ENCODE results near the gene USP8. TPM values are rescaled to one million over a fixed set of nuclear protein-coding genes. Genes with fewer than 3 reads are reported as not detected.

The USP8 gene
- total and polyA plus RNA-seq, 7 donors = 22.2 to 59.2 (median 49.6) TPM

DNA sequence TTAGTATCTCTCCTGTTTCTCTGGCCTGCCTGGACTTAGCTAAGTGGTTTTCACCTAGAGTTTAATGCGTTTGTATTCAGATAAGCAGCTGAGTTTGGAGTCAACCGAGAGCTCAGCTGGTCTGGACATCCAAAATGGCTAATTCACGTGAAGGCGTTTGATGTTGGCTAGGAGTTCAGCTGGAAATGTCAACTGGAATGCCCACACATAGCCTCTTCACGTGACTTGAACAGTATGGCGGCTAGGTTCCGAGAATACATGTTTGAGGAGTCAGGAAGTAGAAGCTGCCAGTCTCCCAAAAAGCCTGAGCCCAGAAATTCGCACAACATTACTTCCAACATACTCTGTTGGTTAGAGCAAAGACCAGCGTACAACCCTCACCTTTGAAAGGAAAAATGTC, 2.2 kb downstream of the USP8 start:
- Histone ChIP-seq H3K9me3 (no peaks in the 10 kb centered on the region), H3K36me3 (no peaks in the 10 kb centered on the region), H3K27me3 (no peaks in the 10 kb centered on the region), H3K27ac (no peak overlapping the region), H3K4me1 (peaks cover 0 to 45% (median 25%) of the 10 kb centered on the region in 4 donors), H3K4me3 (no peak overlapping the region)
- WGBS, 2 donors = 94 to 95% methylated on average over 9 of the region's 9 CpGs
- no peak for TF ChIP-seq POLR2AphosphoS5 (IDR thresholded peaks at IDR 0.05)
- TF ChIP-seq, protein P1, sequence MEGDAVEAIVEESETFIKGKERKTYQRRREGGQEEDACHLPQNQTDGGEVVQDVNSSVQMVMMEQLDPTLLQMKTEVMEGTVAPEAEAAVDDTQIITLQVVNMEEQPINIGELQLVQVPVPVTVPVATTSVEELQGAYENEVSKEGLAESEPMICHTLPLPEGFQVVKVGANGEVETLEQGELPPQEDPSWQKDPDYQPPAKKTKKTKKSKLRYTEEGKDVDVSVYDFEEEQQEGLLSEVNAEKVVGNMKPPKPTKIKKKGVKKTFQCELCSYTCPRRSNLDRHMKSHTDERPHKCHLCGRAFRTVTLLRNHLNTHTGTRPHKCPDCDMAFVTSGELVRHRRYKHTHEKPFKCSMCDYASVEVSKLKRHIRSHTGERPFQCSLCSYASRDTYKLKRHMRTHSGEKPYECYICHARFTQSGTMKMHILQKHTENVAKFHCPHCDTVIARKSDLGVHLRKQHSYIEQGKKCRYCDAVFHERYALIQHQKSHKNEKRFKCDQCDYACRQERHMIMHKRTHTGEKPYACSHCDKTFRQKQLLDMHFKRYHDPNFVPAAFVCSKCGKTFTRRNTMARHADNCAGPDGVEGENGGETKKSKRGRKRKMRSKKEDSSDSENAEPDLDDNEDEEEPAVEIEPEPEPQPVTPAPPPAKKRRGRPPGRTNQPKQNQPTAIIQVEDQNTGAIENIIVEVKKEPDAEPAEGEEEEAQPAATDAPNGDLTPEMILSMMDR (IDR thresholded peaks at IDR 0.05) = no peak
- no peak for TF ChIP-seq EP300 (IDR thresholded peaks at IDR 0.05)
- no peak for TF ChIP-seq POLR2A (IDR thresholded peaks at IDR 0.05)
- no peak for DNase-seq
- intact Hi-C loops (cut with DNase I) = loop anchor here (10.0 kb wide), 2 partner anchors 338 to 478 kb away; partner anchors contain the start of genes AP4E1 and SPPL2A

DNA sequence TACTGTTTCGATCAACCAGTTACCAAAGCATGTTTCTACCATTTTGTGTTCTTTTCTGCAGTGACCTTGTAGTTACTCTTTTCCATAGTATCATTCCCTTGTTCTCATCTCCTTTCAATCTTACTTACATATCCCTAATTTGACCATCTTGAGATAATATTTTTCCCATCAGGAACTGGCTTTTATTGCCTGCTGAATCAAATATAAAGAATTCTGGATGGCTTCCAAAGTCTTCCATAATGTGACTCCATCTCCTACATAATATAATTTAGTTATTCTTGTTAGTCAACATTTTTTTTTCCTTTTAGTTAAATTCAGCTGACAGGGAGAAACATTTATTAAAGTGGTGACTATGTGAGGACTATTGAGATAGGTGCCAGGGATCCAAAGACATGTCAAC, 7.0 kb downstream of the USP8 start:
- H3K27ac ChIP-seq = no peak overlapping the region
- intact Hi-C loops (cut with DNase I) = no loop called here
- TF ChIP-seq EP300 (IDR thresholded peaks at IDR 0.05) (no peak), POLR2A (IDR thresholded peaks at IDR 0.05) (no peak), POLR2AphosphoS5 (IDR thresholded peaks at IDR 0.05) (no peak)
- TF ChIP-seq, protein P1 (IDR thresholded peaks at IDR 0.05) = no peak
- H3K4me1 ChIP-seq = peaks cover 0 to 27% (median 9%) of the 10 kb centered on the region in 4 donors
- H3K36me3 ChIP-seq = peaks cover 0 to 6% (median 0%) of the 10 kb centered on the region in 4 donors
- no peak overlapping the region for H3K4me3 ChIP-seq
- H3K27me3 ChIP-seq = no peaks in the 10 kb centered on the region
- no peak for DNase-seq
- no peaks in the 10 kb centered on the region for H3K9me3 ChIP-seq
- WGBS, 2 donors = 95 to 100% methylated on average over 1 of the region's 1 CpG

DNA sequence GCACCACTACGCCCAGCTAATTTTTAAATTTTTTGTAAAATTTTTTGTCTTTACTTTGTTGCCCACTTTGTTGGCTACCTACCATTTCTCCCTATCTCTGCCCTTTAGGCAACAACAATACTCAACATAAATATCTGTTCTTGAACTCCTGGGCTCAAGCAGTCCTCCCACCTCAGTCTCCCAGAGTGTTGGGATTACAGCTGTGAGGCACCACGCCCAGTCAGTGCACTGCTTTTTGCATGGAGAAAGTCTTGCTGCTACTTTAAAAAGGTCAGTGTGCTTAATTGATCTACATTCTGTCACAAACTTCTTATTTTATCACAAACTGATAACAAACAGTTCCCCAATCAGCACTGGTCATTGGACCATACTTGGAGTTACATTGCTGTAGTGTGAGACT, 8.0 kb downstream of the USP8 start:
- TF ChIP-seq POLR2AphosphoS5 (IDR thresholded peaks at IDR 0.05) (no peak), POLR2A (IDR thresholded peaks at IDR 0.05) (no peak), EP300 (IDR thresholded peaks at IDR 0.05) (no peak)
- TF ChIP-seq, protein P1 (IDR thresholded peaks at IDR 0.05) = no peak
- DNase-seq = no peak
- H3K36me3 ChIP-seq = peaks cover 0 to 6% (median 0%) of the 10 kb centered on the region in 4 donors
- intact Hi-C loops (cut with DNase I) = no loop called here
- H3K4me3 ChIP-seq = no peak overlapping the region
- no peak overlapping the region for H3K27ac ChIP-seq
- no peaks in the 10 kb centered on the region for H3K9me3 ChIP-seq
- H3K4me1 ChIP-seq = peaks cover 0 to 19% (median 5%) of the 10 kb centered on the region in 4 donors
- no peaks in the 10 kb centered on the region for H3K27me3 ChIP-seq
- WGBS, 2 donors = 94 to 97% methylated on average over 2 of the region's 2 CpGs

DNA sequence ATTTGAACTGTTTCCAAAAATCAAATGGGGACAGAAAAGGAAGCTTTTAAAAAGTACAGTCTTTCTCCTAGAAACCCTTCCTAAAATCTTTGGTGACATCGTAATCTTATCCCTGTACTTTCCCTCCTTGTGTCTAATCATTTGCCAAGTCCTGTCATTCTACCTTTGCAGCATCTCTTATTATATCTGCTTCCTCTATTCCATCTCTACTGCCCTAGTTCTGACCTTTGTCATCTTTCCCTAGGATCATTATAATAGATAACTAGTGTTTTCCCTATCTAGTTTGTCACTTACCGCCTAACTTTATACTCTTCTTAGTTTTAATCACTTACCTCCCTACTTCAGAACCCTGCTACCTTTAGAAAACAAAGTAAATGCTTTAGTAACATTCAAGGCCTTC, 11.6 kb downstream of the USP8 start:
- intact Hi-C loops (cut with DNase I) = no loop called here
- WGBS, 2 donors = 17 to 71% methylated on average over 2 of the region's 2 CpGs

More for the DNA sequence above, 11.6 kb downstream of the USP8 start:
- no peak for DNase-seq
- Histone ChIP-seq H3K4me1 (peaks cover 0 to 5% (median 0%) of the 10 kb centered on the region in 4 donors), H3K4me3 (no peak overlapping the region), H3K27me3 (no peaks in the 10 kb centered on the region), H3K9me3 (no peaks in the 10 kb centered on the region), H3K27ac (no peak overlapping the region), H3K36me3 (peaks cover 0 to 24% (median 5%) of the 10 kb centered on the region in 4 donors)
- TF ChIP-seq EP300 (IDR thresholded peaks at IDR 0.05) (no peak), POLR2AphosphoS5 (IDR thresholded peaks at IDR 0.05) (no peak), POLR2A (IDR thresholded peaks at IDR 0.05) (no peak)
- TF ChIP-seq, protein P1 (IDR thresholded peaks at IDR 0.05) = no peak
